Measurements from ENCODE around the gene TM7SF3.

DNA sequence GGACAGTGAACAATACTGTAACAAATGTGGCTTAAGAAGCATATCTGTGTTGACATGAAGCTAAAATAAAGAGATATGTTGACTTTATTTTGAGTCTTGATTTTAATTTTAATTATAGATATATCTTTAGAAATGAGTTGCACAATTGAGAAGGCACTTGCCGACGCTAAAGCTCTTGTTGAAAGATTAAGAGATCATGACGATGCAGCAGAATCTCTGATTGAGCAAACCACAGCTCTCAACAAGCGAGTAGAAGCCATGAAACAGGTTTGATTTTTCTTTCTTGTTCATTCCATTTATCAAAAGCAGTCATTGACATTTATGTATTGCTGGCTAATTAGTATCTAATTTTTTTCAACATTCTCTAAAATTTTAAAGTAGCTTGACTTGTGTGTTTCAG, 60.2 kb downstream of the TM7SF3 start:
- TF ChIP-seq, protein P1, sequence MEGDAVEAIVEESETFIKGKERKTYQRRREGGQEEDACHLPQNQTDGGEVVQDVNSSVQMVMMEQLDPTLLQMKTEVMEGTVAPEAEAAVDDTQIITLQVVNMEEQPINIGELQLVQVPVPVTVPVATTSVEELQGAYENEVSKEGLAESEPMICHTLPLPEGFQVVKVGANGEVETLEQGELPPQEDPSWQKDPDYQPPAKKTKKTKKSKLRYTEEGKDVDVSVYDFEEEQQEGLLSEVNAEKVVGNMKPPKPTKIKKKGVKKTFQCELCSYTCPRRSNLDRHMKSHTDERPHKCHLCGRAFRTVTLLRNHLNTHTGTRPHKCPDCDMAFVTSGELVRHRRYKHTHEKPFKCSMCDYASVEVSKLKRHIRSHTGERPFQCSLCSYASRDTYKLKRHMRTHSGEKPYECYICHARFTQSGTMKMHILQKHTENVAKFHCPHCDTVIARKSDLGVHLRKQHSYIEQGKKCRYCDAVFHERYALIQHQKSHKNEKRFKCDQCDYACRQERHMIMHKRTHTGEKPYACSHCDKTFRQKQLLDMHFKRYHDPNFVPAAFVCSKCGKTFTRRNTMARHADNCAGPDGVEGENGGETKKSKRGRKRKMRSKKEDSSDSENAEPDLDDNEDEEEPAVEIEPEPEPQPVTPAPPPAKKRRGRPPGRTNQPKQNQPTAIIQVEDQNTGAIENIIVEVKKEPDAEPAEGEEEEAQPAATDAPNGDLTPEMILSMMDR (conservative IDR thresholded peaks at IDR 0.05 in 1 of 2, IDR thresholded peaks at IDR 0.05 in 1 of 2; ENCODE audit: extremely low read depth in 1 of 2, insufficient read depth in 1 of 2, low read depth in 1 of 2, low read length in 2 of 2), result no peak
- no peak for TF ChIP-seq EZH2 (IDR thresholded peaks at IDR 0.05; ENCODE audit: borderline replicate concordance, low read length)
